Adipocyte (in vitro differentiated cells): Measurements from ENCODE around the gene SLCO2A1.

ENCODE experiments used
- DNase-seq: peaks from one replicate; pipeline ENCODE4 v3.0.0-alpha.2; 2015; ENCODE audit warnings: low read depth
- H3K27me3 ChIP-seq: replicated peaks from 2 replicates; pipeline ENCODE4 v1.7.0; 2013; ENCODE audit warnings: mild to moderate bottlenecking, low read length, moderate library complexity; ENCODE audit not compliant: control insufficient read depth, insufficient read depth
- H3K36me3 ChIP-seq: 2 replicates; pipeline ENCODE4 v1.7.0; 2013; ENCODE audit warnings: low read length, mild to moderate bottlenecking, moderate library complexity; ENCODE audit not compliant: control insufficient read depth, insufficient read depth, severe bottlenecking
- H3K4me1 ChIP-seq: 2 replicates; pipeline ENCODE4 v1.7.0; 2013; ENCODE audit warnings: mild to moderate bottlenecking, low read length, moderate library complexity; ENCODE audit not compliant: control insufficient read depth, insufficient read depth
- H3K4me3 ChIP-seq: 2 replicates; pipeline ENCODE4 v1.7.0; 2013; ENCODE audit warnings: mild to moderate bottlenecking, low read length, moderate library complexity
- H3K9ac ChIP-seq: 2 replicates; pipeline ENCODE4 v1.7.0; 2013; ENCODE audit warnings: mild to moderate bottlenecking, low read length, moderate library complexity
- H3K9me3 ChIP-seq: 2 replicates; pipeline ENCODE4 v1.7.0; 2013; ENCODE audit warnings: mild to moderate bottlenecking, low read length, moderate library complexity; ENCODE audit not compliant: control insufficient read depth

Gene SLCO2A1

DNA sequence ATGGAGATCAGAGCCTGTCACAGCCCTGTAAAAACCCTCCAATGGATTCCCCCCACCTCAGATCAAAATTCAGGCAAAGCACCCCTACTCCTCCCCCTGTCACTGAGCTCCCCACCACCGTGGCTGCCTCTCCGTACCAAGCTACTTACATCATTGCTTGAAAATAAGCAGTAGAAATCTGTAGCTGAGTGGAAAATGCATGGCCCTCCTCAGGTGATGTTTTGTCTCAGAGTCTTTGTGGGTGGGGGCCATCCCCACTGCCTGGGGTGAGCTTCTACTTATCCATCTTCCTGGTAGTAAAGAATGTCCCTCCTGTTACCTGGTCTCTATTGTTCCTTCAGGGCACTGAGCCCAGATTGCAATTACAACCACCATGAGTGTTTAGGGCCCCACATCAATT is 34.5 kb downstream of the SLCO2A1 start:
- Histone ChIP-seq H3K36me3 (no peaks in the 10 kb centered on the region), H3K9ac (no peak overlapping the region), H3K27me3 (peaks cover 10% of the 10 kb centered on the region), H3K9me3 (no peaks in the 10 kb centered on the region), H3K4me1 (peaks cover 23% of the 10 kb centered on the region), H3K4me3 (no peak overlapping the region)
- DNase-seq: no peak

- Histone ChIP-seq H3K4me3 (no peak overlapping the region), H3K27me3 (peaks cover 6% of the 10 kb centered on the region), H3K9ac (no peak overlapping the region), H3K9me3 (no peaks in the 10 kb centered on the region), H3K36me3 (no peaks in the 10 kb centered on the region), H3K4me1 (peaks cover 23% of the 10 kb centered on the region)
- DNase-seq: no peak
Observed at GRCh38 chr3:133994166-133994890, 35.4 kb downstream of the SLCO2A1 start.

GRCh38 chr3:133992951-133993620 is 36.6 kb downstream of the SLCO2A1 start:
- peaks cover 6% of the 10 kb centered on the region for H3K27me3 ChIP-seq
- no peak overlapping the region for H3K9ac ChIP-seq
- H3K4me1 ChIP-seq: peaks cover 23% of the 10 kb centered on the region
- DNase-seq: no peak
- H3K4me3 ChIP-seq: no peak overlapping the region
- no peaks in the 10 kb centered on the region for H3K36me3 ChIP-seq
- H3K9me3 ChIP-seq: no peaks in the 10 kb centered on the region

- Histone ChIP-seq H3K36me3 (no peaks in the 10 kb centered on the region), H3K4me3 (no peak overlapping the region), H3K4me1 (peaks cover 23% of the 10 kb centered on the region), H3K9me3 (no peaks in the 10 kb centered on the region), H3K9ac (no peak overlapping the region), H3K27me3 (peaks cover 6% of the 10 kb centered on the region)
- no peak for DNase-seq
Observed at GRCh38 chr3:133992381-133992780, 37.3 kb downstream of the SLCO2A1 start.

GRCh38 chr3:133991637-133992036 is 38.1 kb downstream of the SLCO2A1 start:
- Histone ChIP-seq H3K9me3 (no peaks in the 10 kb centered on the region), H3K4me1 (peaks cover 23% of the 10 kb centered on the region), H3K27me3 (peaks cover 2% of the 10 kb centered on the region), H3K4me3 (no peak overlapping the region), H3K9ac (no peak overlapping the region), H3K36me3 (no peaks in the 10 kb centered on the region)
- peak; percentile 11 for DNase-seq

GRCh38 chr3:133991209-133991608 is 38.5 kb downstream of the SLCO2A1 start:
- DNase-seq: no peak
- no peak overlapping the region for H3K4me3 ChIP-seq
- H3K9me3 ChIP-seq: no peaks in the 10 kb centered on the region
- H3K9ac ChIP-seq: no peak overlapping the region
- no peaks in the 10 kb centered on the region for H3K36me3 ChIP-seq
- peaks cover 23% of the 10 kb centered on the region for H3K4me1 ChIP-seq
- H3K27me3 ChIP-seq: peaks cover 4% of the 10 kb centered on the region

GRCh38 chr3:133989936-133990702 is 39.6 kb downstream of the SLCO2A1 start:
- H3K4me3 ChIP-seq: no peak overlapping the region
- peaks cover 4% of the 10 kb centered on the region for H3K27me3 ChIP-seq
- no peak for DNase-seq
- no peak overlapping the region for H3K9ac ChIP-seq
- H3K36me3 ChIP-seq: no peaks in the 10 kb centered on the region
- no peaks in the 10 kb centered on the region for H3K9me3 ChIP-seq
- H3K4me1 ChIP-seq: peaks cover 25% of the 10 kb centered on the region

- H3K4me1 ChIP-seq: peaks cover 32% of the 10 kb centered on the region
- no peaks in the 10 kb centered on the region for H3K9me3 ChIP-seq
- no peak overlapping the region for H3K4me3 ChIP-seq
- H3K27me3 ChIP-seq: peaks cover 4% of the 10 kb centered on the region
- H3K9ac ChIP-seq: no peak overlapping the region
- DNase-seq: no peak
- no peaks in the 10 kb centered on the region for H3K36me3 ChIP-seq
Observed at GRCh38 chr3:133988631-133989161, 41.0 kb downstream of the SLCO2A1 start.

- Histone ChIP-seq H3K27me3 (peaks cover 9% of the 10 kb centered on the region), H3K4me3 (no peak overlapping the region), H3K9me3 (no peaks in the 10 kb centered on the region), H3K4me1 (peaks cover 31% of the 10 kb centered on the region), H3K36me3 (no peaks in the 10 kb centered on the region), H3K9ac (no peak overlapping the region)
- no peak for DNase-seq
Observed at GRCh38 chr3:133987948-133988484, 41.7 kb downstream of the SLCO2A1 start.

- H3K4me1 ChIP-seq: peaks cover 22% of the 10 kb centered on the region
- no peak overlapping the region for H3K9ac ChIP-seq
- no peak for DNase-seq
- peaks cover 10% of the 10 kb centered on the region for H3K27me3 ChIP-seq
- no peaks in the 10 kb centered on the region for H3K9me3 ChIP-seq
- no peaks in the 10 kb centered on the region for H3K36me3 ChIP-seq
- no peak overlapping the region for H3K4me3 ChIP-seq
Observed at GRCh38 chr3:133987136-133987535, 42.6 kb downstream of the SLCO2A1 start.

- Histone ChIP-seq H3K4me3 (no peak overlapping the region), H3K9me3 (no peaks in the 10 kb centered on the region), H3K9ac (no peak overlapping the region), H3K36me3 (no peaks in the 10 kb centered on the region), H3K4me1 (peaks cover 14% of the 10 kb centered on the region), H3K27me3 (peaks cover 10% of the 10 kb centered on the region)
- no peak for DNase-seq
Observed at GRCh38 chr3:133986311-133986710, 43.4 kb downstream of the SLCO2A1 start.
